ENCODE results near the gene MYO6. TPM values are rescaled to one million over a fixed set of nuclear protein-coding genes. Genes with fewer than 3 reads are reported as not detected.

Gene MYO6
- polyA plus RNA-seq, 6 donors from 2014 or later = 0.05 to 0.16 (median 0.08) TPM; not detected in 3

Other genes with a start within 250 kb of the MYO6 start
- 10 to 100 TPM; 48.8 to 79.7 (median 62.1) TPM for gene SENP6, start 147.4 kb upstream of the MYO6 start, polyA plus RNA-seq (ENCODE audit: low read depth in 6 of 6)